NCI-H1105 treated with DMSO at 0.1 percent for 48 hours (cell line): ENCODE data around the gene NFE2L2.
"Not testable (repeated sequence)": the region's sequence is repeated elsewhere in the genome, so short reads cannot be mapped to it uniquely, and the experiment has no call there.

Experiments used
- DNase-seq: peaks from one replicate; lab custom pipeline; 2025; lab: John Stamatoyannopoulos, UW

Gene NFE2L2

GRCh38 chr2:177257471-177257870 is 7.1 kb downstream of the NFE2L2 start:
- no peak for DNase-seq

- DNase-seq: no peak
Observed at GRCh38 chr2:177256695-177257094, 7.8 kb downstream of the NFE2L2 start.

GRCh38 chr2:177256026-177256425 is 8.5 kb downstream of the NFE2L2 start:
- DNase-seq: no peak

GRCh38 chr2:177255227-177255601 is 9.3 kb downstream of the NFE2L2 start:
- no peak for DNase-seq

- no peak for DNase-seq
Observed at GRCh38 chr2:177254433-177255226, 9.9 kb downstream of the NFE2L2 start.

GRCh38 chr2:177253704-177254103 is 10.8 kb downstream of the NFE2L2 start:
- no peak for DNase-seq

- DNase-seq: no peak
Observed at GRCh38 chr2:177252808-177253531, 11.6 kb downstream of the NFE2L2 start.

- DNase-seq: no peak
Observed at GRCh38 chr2:177251165-177251542, 13.4 kb downstream of the NFE2L2 start.

GRCh38 chr2:177250461-177250860 is 14.1 kb downstream of the NFE2L2 start:
- DNase-seq: no peak

- DNase-seq: no peak
Observed at GRCh38 chr2:177249038-177249437, 15.5 kb downstream of the NFE2L2 start.

- no peak for DNase-seq
Observed at GRCh38 chr2:177247693-177248262, 16.7 kb downstream of the NFE2L2 start.

GRCh38 chr2:177246523-177247030 is 17.9 kb downstream of the NFE2L2 start:
- DNase-seq: not testable (repeated sequence)

- DNase-seq: no peak
Observed at GRCh38 chr2:177246000-177246399, 18.5 kb downstream of the NFE2L2 start.

- no peak for DNase-seq
Observed at GRCh38 chr2:177245010-177245422, 19.5 kb downstream of the NFE2L2 start.

- DNase-seq: no peak
Observed at GRCh38 chr2:177244244-177244771, 20.2 kb downstream of the NFE2L2 start.

GRCh38 chr2:177243476-177243875 is 21.1 kb downstream of the NFE2L2 start:
- no peak for DNase-seq

GRCh38 chr2:177243073-177243472 is 21.5 kb downstream of the NFE2L2 start:
- DNase-seq: no peak

GRCh38 chr2:177242121-177242987 is 22.2 kb downstream of the NFE2L2 start:
- DNase-seq: no peak

- no peak for DNase-seq
Observed at GRCh38 chr2:177241711-177242120, 22.8 kb downstream of the NFE2L2 start.

- no peak for DNase-seq
Observed at GRCh38 chr2:177239932-177240630, 24.4 kb downstream of the NFE2L2 start.

GRCh38 chr2:177239053-177239452 is 25.5 kb downstream of the NFE2L2 start:
- no peak for DNase-seq
